ENCODE data around the gene LTBP1. TPM values are rescaled to one million over a fixed set of nuclear protein-coding genes. Genes with fewer than 3 reads are reported as not detected.
A peak's percentile ranks its signal among the peaks of the same experiment; 100 is the strongest.

The LTBP1 gene
- total RNA-seq, 2 donors from 2014 or later, result 19.4 to 23.1 TPM

- H3K4me3 ChIP-seq, result no peak overlapping the region
- no peaks in the 10 kb centered on the region for H3K4me1 ChIP-seq
- H3K9me3 ChIP-seq, result no peaks in the 10 kb centered on the region
- H3K27ac ChIP-seq, result peak overlapping the region; percentile 24
- DNase-seq, result no peak
- no peaks in the 10 kb centered on the region for H3K36me3 ChIP-seq
- intact Hi-C loops (cut with DNase I), result no loop called here
- no peak overlapping the region for H3K9ac ChIP-seq (ENCODE audit: low read depth in 2 of 2, low read length in 2 of 2)
- TF ChIP-seq, protein P1, sequence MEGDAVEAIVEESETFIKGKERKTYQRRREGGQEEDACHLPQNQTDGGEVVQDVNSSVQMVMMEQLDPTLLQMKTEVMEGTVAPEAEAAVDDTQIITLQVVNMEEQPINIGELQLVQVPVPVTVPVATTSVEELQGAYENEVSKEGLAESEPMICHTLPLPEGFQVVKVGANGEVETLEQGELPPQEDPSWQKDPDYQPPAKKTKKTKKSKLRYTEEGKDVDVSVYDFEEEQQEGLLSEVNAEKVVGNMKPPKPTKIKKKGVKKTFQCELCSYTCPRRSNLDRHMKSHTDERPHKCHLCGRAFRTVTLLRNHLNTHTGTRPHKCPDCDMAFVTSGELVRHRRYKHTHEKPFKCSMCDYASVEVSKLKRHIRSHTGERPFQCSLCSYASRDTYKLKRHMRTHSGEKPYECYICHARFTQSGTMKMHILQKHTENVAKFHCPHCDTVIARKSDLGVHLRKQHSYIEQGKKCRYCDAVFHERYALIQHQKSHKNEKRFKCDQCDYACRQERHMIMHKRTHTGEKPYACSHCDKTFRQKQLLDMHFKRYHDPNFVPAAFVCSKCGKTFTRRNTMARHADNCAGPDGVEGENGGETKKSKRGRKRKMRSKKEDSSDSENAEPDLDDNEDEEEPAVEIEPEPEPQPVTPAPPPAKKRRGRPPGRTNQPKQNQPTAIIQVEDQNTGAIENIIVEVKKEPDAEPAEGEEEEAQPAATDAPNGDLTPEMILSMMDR (IDR thresholded peaks at IDR 0.05), result no peak
- H3K27me3 ChIP-seq, result no peaks in the 10 kb centered on the region
Observed at GRCh38 chr2:33210626-33211025, 263.9 kb downstream of the LTBP1 start.

DNA sequence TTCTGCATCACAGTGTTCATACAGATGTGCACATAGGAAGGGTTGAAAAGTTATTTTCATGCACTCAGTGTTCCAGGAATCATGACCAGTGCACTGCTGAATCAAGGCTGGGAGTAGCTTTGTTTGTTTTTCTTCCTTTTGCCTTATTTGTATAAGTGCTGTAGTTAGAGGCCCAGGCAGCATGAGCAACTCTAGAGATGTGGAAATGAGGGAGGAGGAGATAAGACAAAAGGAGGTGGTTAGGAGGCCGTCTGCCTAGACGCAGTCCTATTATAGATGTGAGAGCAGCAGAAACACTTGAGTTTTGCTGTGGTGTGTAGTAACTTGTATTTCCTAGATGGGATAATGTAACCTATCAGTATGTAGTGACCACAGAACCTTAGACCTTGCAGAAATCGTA lies 265.4 kb downstream of the LTBP1 start:
- TF ChIP-seq, protein P1 (IDR thresholded peaks at IDR 0.05), result no peak
- H3K27ac ChIP-seq, result peak overlapping the region; percentile 6
- no peaks in the 10 kb centered on the region for H3K27me3 ChIP-seq
- no peak for DNase-seq
- H3K4me3 ChIP-seq, result no peak overlapping the region
- H3K9me3 ChIP-seq, result no peaks in the 10 kb centered on the region
- H3K9ac ChIP-seq (ENCODE audit: low read depth in 2 of 2, low read length in 2 of 2), result no peak overlapping the region
- no peaks in the 10 kb centered on the region for H3K4me1 ChIP-seq
- H3K36me3 ChIP-seq, result no peaks in the 10 kb centered on the region
- intact Hi-C loops (cut with DNase I), result no loop called here

- Histone ChIP-seq H3K27me3 (no peaks in the 10 kb centered on the region), H3K27ac (no peak overlapping the region), H3K36me3 (no peaks in the 10 kb centered on the region), H3K4me1 (no peaks in the 10 kb centered on the region), H3K9ac (ENCODE audit: low read depth in 2 of 2, low read length in 2 of 2) (no peak overlapping the region), H3K9me3 (no peaks in the 10 kb centered on the region), H3K4me3 (no peak overlapping the region)
- TF ChIP-seq, protein P1 (IDR thresholded peaks at IDR 0.05), result no peak
- intact Hi-C loops (cut with DNase I), result no loop called here
- no peak for DNase-seq
Observed at GRCh38 chr2:33213244-33213643, 266.5 kb downstream of the LTBP1 start.

DNA sequence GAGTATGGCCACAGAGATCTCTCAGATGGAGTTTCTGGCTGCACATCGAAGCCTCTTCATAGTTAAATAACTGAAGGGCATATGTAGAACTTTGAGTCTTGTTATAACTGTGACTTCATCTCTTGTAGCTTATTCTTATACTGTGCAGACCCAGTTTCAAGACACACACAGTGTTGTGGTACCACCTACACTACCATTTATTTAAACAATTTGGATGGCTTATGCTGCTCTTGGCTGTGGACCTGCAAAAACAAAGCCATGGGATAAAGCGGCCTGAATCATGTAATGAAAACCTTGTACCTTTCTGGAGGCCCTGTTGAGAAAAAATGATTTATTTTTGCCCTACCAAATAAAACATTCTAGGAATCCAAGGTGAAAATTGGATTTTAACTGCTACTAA lies 266.9 kb downstream of the LTBP1 start:
- no peak overlapping the region for H3K9ac ChIP-seq (ENCODE audit: low read depth in 2 of 2, low read length in 2 of 2)
- intact Hi-C loops (cut with DNase I), result no loop called here

GRCh38 chr2:33214436-33214835 lies 267.7 kb downstream of the LTBP1 start:
- H3K36me3 ChIP-seq, result no peaks in the 10 kb centered on the region
- H3K9ac ChIP-seq (ENCODE audit: low read depth in 2 of 2, low read length in 2 of 2), result no peak overlapping the region
- intact Hi-C loops (cut with DNase I), result no loop called here
- TF ChIP-seq, protein P1 (IDR thresholded peaks at IDR 0.05), result no peak
- H3K27ac ChIP-seq, result no peak overlapping the region
- H3K4me3 ChIP-seq, result no peak overlapping the region
- DNase-seq, result no peak
- H3K9me3 ChIP-seq, result no peaks in the 10 kb centered on the region
- H3K4me1 ChIP-seq, result no peaks in the 10 kb centered on the region
- H3K27me3 ChIP-seq, result no peaks in the 10 kb centered on the region

More for the DNA sequence above, 266.9 kb downstream of the LTBP1 start:
- Histone ChIP-seq H3K36me3 (no peaks in the 10 kb centered on the region), H3K4me1 (no peaks in the 10 kb centered on the region), H3K9me3 (no peaks in the 10 kb centered on the region), H3K27ac (no peak overlapping the region), H3K4me3 (no peak overlapping the region), H3K27me3 (no peaks in the 10 kb centered on the region)
- TF ChIP-seq, protein P1 (IDR thresholded peaks at IDR 0.05), result no peak
- no peak for DNase-seq

- intact Hi-C loops (cut with DNase I), result no loop called here
Observed at GRCh38 chr2:33214857-33215256, 268.1 kb downstream of the LTBP1 start.

More at GRCh38 chr2:33214857-33215256, 268.1 kb downstream of the LTBP1 start:
- H3K4me1 ChIP-seq, result no peaks in the 10 kb centered on the region
- H3K27me3 ChIP-seq, result no peaks in the 10 kb centered on the region
- no peak overlapping the region for H3K4me3 ChIP-seq
- H3K9me3 ChIP-seq, result no peaks in the 10 kb centered on the region
- no peak overlapping the region for H3K27ac ChIP-seq
- H3K9ac ChIP-seq (ENCODE audit: low read depth in 2 of 2, low read length in 2 of 2), result no peak overlapping the region
- no peaks in the 10 kb centered on the region for H3K36me3 ChIP-seq
- no peak for DNase-seq
- TF ChIP-seq, protein P1 (IDR thresholded peaks at IDR 0.05), result no peak
